ENCODE results near the gene TMEM9. TPM values are rescaled to one million over a fixed set of nuclear protein-coding genes. Genes with fewer than 3 reads are reported as not detected.

Gene TMEM9
- total and polyA plus RNA-seq, 4 donors, result 30.5 to 59.5 (median 49.0) TPM

GRCh38 chr1:201143726-201144635 is 10.3 kb downstream of the TMEM9 start:
- H3K4me3 ChIP-seq (ENCODE audit: low read depth in 1 of 3, low read length in 3 of 3), result no peak overlapping the region
- WGBS, result 93% methylated on average over 18 of the region's 18 CpGs
- H3K9me3 ChIP-seq (ENCODE audit: control insufficient read depth in 4 of 4, low read length in 3 of 4), result no peaks in the 10 kb centered on the region
- H3K27me3 ChIP-seq (ENCODE audit: control insufficient read depth in 4 of 4, insufficient read depth in 4 of 4, low read length in 3 of 4), result no peaks in the 10 kb centered on the region
- H3K4me1 ChIP-seq (ENCODE audit: control insufficient read depth in 4 of 4, insufficient read depth in 4 of 4, low read length in 3 of 4), result no peaks in the 10 kb centered on the region
- DNase-seq (ENCODE audit: low spot score), result no peak
- TF ChIP-seq RXRA (IDR thresholded peaks at IDR 0.05) (no peak), GABPA (IDR thresholded peaks at IDR 0.05 in 1 of 2, conservative IDR thresholded peaks at IDR 0.05 in 1 of 2) (no peak), ZBTB33 (IDR thresholded peaks at IDR 0.05) (no peak), SP1 (IDR thresholded peaks at IDR 0.05) (no peak), REST (IDR thresholded peaks at IDR 0.05) (no peak), TAF1 (conservative IDR thresholded peaks at IDR 0.05) (no peak), MAX (IDR thresholded peaks at IDR 0.05) (no peak), FOXA1 (IDR thresholded peaks at IDR 0.05) (no peak), FOXA2 (IDR thresholded peaks at IDR 0.05) (no peak), JUND (IDR thresholded peaks at IDR 0.05) (no peak), HNF4A (conservative IDR thresholded peaks at IDR 0.05) (no peak), RAD21 (IDR thresholded peaks at IDR 0.05) (no peak), NR2F2 (IDR thresholded peaks at IDR 0.05) (no peak)
- H3K9ac ChIP-seq (ENCODE audit: low read depth in 1 of 2, low read length in 2 of 2), result no peak overlapping the region
- H3K27ac ChIP-seq (ENCODE audit: low read depth in 1 of 2, low read length in 2 of 2), result no peak overlapping the region
- peaks cover 2 to 67% (median 18%) of the 10 kb centered on the region in 4 donors for H3K36me3 ChIP-seq (ENCODE audit: control insufficient read depth in 4 of 4, insufficient read depth in 3 of 4, low read depth in 1 of 4, low read length in 3 of 4)

GRCh38 chr1:201142849-201143725 is 11.2 kb downstream of the TMEM9 start:
- Histone ChIP-seq H3K4me1 (ENCODE audit: control insufficient read depth in 4 of 4, insufficient read depth in 4 of 4, low read length in 3 of 4) (no peaks in the 10 kb centered on the region), H3K9ac (ENCODE audit: low read depth in 1 of 2, low read length in 2 of 2) (no peak overlapping the region), H3K27me3 (ENCODE audit: control insufficient read depth in 4 of 4, insufficient read depth in 4 of 4, low read length in 3 of 4) (no peaks in the 10 kb centered on the region), H3K9me3 (ENCODE audit: control insufficient read depth in 4 of 4, low read length in 3 of 4) (no peaks in the 10 kb centered on the region), H3K4me3 (ENCODE audit: low read depth in 1 of 3, low read length in 3 of 3) (no peak overlapping the region), H3K36me3 (ENCODE audit: control insufficient read depth in 4 of 4, insufficient read depth in 3 of 4, low read depth in 1 of 4, low read length in 3 of 4) (peaks cover 2 to 71% (median 18%) of the 10 kb centered on the region in 4 donors), H3K27ac (ENCODE audit: low read depth in 1 of 2, low read length in 2 of 2) (no peak overlapping the region)
- DNase-seq (ENCODE audit: low spot score), result no peak
- 95% methylated on average over 16 of the region's 16 CpGs for WGBS
- TF ChIP-seq TAF1 (conservative IDR thresholded peaks at IDR 0.05) (no peak), RAD21 (IDR thresholded peaks at IDR 0.05) (no peak), GABPA (IDR thresholded peaks at IDR 0.05 in 1 of 2, conservative IDR thresholded peaks at IDR 0.05 in 1 of 2) (no peak), FOXA2 (IDR thresholded peaks at IDR 0.05) (no peak), JUND (IDR thresholded peaks at IDR 0.05) (no peak), SP1 (IDR thresholded peaks at IDR 0.05) (no peak), EGR1 (IDR thresholded peaks at IDR 0.05; ENCODE audit: low read depth in 2 of 2) (no peak), YY1 (IDR thresholded peaks at IDR 0.05) (no peak), RXRA (IDR thresholded peaks at IDR 0.05) (no peak), ATF3 (IDR thresholded peaks at IDR 0.05) (no peak), NR2F2 (IDR thresholded peaks at IDR 0.05) (no peak), MAX (IDR thresholded peaks at IDR 0.05) (no peak), REST (IDR thresholded peaks at IDR 0.05) (no peak)

All from liver (tissue), 9 donors.